Suprapubic skin (tissue), 4 donors: ENCODE results near the gene LPIN1.
"Not testable (repeated sequence)": the region's sequence is repeated elsewhere in the genome, so short reads cannot be mapped to it uniquely, and the experiment has no call there.

Experiments
- EP300 ChIP-seq: sonication (generic); formaldehyde crosslinking; IDR thresholded peaks from one replicate; pipeline ENCODE4 v1.6.1; 2017; ENCODE audit warnings: antibody characterized with exemption
- POLR2AphosphoS5 ChIP-seq, 3 donors: sonication (generic); formaldehyde crosslinking; IDR thresholded peaks; one replicate each; pipeline ENCODE4 v1.6.1; 2017; ENCODE audit warnings: antibody characterized with exemption in 3 of 3
- TF ChIP-seq, protein P1 (sequence below), 2 donors: fragments of 200-600 bp in 1 of 2; fragments of 450-650 bp in 1 of 2; sonication (generic) in 1 of 2; IDR thresholded peaks; one replicate each; pipeline ENCODE4 v1.5.1; 2016 to 2019; ENCODE audit warnings: antibody characterized with exemption in 2 of 2, mild to moderate bottlenecking in 1 of 2, moderate library complexity in 1 of 2

DNA sequence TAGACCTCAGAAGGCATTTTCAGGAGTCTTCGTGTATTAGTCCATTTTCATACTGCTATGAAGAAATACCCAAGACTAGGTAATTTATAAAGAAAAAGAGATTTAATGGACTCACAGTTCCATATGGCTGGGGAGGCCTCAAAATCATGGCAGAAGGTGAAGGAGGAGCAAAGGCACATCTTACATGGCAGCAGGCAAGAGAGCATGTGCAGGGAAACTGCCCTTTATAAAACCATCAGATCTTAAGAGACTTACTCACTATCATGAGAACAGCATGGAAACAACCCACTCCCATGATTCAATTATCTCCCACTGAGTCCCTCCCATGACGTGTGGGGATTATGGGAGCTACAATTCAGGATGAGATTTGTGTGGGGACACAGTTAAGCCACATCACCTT, 101.5 kb downstream of the LPIN1 start:
- TF ChIP-seq EP300; POLR2AphosphoS5 (IDR thresholded peaks at IDR 0.05): not testable (repeated sequence)
- TF ChIP-seq, protein P1, sequence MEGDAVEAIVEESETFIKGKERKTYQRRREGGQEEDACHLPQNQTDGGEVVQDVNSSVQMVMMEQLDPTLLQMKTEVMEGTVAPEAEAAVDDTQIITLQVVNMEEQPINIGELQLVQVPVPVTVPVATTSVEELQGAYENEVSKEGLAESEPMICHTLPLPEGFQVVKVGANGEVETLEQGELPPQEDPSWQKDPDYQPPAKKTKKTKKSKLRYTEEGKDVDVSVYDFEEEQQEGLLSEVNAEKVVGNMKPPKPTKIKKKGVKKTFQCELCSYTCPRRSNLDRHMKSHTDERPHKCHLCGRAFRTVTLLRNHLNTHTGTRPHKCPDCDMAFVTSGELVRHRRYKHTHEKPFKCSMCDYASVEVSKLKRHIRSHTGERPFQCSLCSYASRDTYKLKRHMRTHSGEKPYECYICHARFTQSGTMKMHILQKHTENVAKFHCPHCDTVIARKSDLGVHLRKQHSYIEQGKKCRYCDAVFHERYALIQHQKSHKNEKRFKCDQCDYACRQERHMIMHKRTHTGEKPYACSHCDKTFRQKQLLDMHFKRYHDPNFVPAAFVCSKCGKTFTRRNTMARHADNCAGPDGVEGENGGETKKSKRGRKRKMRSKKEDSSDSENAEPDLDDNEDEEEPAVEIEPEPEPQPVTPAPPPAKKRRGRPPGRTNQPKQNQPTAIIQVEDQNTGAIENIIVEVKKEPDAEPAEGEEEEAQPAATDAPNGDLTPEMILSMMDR (IDR thresholded peaks at IDR 0.05) = not testable (repeated sequence)
